Activated T-cell treated with anti-CD3 and anti-CD28 coated beads, Interleukin-2, amount 50 U/mL, for 24 hours (primary cell): ENCODE measurements around the gene PNMA6E.
"Not testable (repeated sequence)": the region's sequence is repeated elsewhere in the genome, so short reads cannot be mapped to it uniquely, and the experiment has no call there.

ENCODE experiments used
- DNase-seq: peaks from one replicate; pipeline ENCODE4 v3.0.0-alpha.2; 2020
- H3K27ac Mint-ChIP-seq: 2 replicates; pipeline ENCODE4 v1.8.0; 2020; ENCODE audit warnings: mild to moderate bottlenecking, mixed read lengths
- H3K27me3 Mint-ChIP-seq: 2 replicates; pipeline ENCODE4 v1.8.0; 2020; ENCODE audit warnings: mixed read lengths
- H3K36me3 Mint-ChIP-seq: 2 replicates; pipeline ENCODE4 v1.8.0; 2020; ENCODE audit warnings: low read depth, mixed read lengths
- H3K4me1 Mint-ChIP-seq: 2 replicates; pipeline ENCODE4 v1.8.0; 2020; ENCODE audit warnings: low read depth, mixed read lengths
- H3K4me3 Mint-ChIP-seq: 2 replicates; pipeline ENCODE4 v1.8.0; 2020; ENCODE audit warnings: mild to moderate bottlenecking, moderate library complexity, mixed read lengths
- H3K9me3 Mint-ChIP-seq: 2 replicates; pipeline ENCODE4 v1.8.0; 2020; ENCODE audit warnings: mixed read lengths

The PNMA6E gene

DNA sequence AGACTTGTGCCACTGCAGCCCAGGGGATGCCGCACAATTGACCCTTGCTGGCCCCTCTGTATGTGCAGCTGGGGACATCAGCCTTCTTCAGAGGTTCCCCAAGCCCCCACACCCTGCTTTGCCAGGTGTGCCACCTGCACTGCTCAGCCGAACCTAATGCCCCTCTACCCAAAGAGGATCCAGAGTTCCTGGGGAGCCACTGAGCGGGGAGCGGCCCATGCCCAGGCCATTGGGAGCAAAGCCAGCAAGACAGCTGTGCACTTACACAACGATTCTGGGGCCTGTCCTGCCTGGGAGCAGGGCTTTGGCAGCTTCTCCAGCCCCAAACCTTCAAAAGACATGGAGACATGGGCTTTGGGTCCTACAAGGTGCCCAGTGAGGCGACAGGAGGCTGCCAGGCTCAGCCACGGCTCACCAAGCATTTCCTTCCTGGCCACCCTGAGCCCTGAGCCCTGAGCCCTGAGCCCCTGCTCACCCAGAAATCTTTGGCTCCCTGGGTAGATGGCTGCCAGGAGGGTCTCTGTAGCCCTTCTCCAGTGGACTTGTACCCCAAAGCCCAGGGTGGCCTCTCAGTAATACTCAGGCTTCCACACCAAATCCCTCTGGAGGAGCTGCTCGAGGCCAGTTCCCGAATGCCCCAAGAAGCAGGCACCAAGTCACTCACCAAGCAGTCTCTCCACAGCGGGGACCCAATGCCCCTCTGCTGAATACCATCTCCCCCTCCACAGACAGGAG is 13.0 kb downstream of the PNMA6E start:
- Mint-ChIP-seq H3K27ac (no peak overlapping the region), H3K4me1 (no peaks in the 10 kb centered on the region), H3K36me3 (no peaks in the 10 kb centered on the region), H3K27me3 (peaks cover 2% of the 10 kb centered on the region), H3K4me3 (no peak overlapping the region), H3K9me3 (no peaks in the 10 kb centered on the region)
- DNase-seq, result no peak

DNA sequence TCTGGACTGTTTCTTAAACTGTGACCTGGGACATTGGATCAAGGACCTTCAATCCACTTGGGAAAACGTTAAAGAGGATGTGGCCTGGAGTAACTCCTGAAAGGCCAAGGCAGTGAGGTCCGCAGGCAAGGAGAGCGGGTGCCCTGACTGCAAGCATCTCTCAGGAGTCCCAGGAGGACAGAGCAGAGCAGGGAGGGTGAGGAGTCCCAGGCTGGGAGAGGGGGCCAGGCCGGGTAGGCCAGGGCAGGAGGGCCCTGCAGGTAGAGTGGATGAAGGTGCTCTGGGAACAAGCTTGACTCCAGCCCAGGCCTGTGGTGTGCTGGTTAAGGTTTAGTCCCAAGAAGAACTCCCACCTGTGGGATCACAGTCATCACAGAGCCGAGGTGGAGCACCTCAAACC is 13.8 kb downstream of the PNMA6E start:
- no peak for DNase-seq
- Mint-ChIP-seq H3K27me3 (peaks cover 2% of the 10 kb centered on the region), H3K36me3 (no peaks in the 10 kb centered on the region), H3K4me1 (no peaks in the 10 kb centered on the region), H3K4me3 (no peak overlapping the region), H3K27ac (no peak overlapping the region), H3K9me3 (no peaks in the 10 kb centered on the region)

DNA sequence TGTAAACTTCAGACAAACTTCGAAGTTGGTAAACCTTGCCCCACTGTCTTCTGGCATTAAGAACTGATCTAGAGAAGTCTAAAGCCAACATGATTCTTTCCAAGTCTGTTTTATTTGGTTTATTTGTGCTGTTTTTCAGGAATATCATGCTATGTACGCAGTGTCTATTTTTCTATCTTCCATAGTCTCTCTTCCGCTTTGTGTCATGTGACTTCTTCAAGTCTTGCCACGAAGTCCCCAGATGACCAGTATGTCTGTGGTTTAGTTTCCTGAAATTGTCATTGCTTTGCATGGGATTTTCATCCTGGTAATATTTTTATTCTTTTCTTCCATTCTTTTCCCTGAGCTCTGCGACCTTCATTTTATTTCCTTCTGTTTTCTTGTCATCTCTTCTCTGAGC is 15.1 kb downstream of the PNMA6E start:
- Mint-ChIP-seq H3K4me3 (no peak overlapping the region), H3K9me3 (no peaks in the 10 kb centered on the region), H3K27ac (no peak overlapping the region), H3K4me1 (no peaks in the 10 kb centered on the region), H3K27me3 (peaks cover 2% of the 10 kb centered on the region), H3K36me3 (no peaks in the 10 kb centered on the region)
- DNase-seq, result no peak

- H3K27ac Mint-ChIP-seq, H3K4me3 Mint-ChIP-seq, H3K27me3 Mint-ChIP-seq, DNase-seq, H3K36me3 Mint-ChIP-seq, H3K9me3 Mint-ChIP-seq, H3K4me1 Mint-ChIP-seq: not testable (repeated sequence)
Observed at GRCh38 chrX:153384973-153385372, 16.2 kb downstream of the PNMA6E start.

DNA sequence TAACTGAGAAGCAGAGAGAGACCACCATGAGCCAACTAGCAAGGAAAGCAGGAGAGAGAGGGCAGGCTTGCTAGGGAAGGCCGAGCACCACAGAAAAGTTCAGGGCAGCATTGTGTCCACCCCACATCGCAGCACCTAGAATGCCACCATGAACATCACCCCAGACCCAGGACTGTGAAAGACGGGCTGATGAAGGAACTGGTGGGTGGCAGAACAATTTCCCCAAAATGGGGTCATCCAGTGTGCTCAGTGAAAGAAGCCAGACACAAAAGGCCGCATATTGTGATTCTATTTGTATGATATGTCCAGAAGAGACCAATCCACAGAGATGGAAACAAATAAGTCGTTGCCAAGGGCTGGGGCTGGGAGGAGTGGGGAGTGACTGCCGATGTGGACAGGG is 16.8 kb downstream of the PNMA6E start:
- Mint-ChIP-seq H3K4me1 (no peaks in the 10 kb centered on the region), H3K9me3 (no peaks in the 10 kb centered on the region), H3K27ac (no peak overlapping the region), H3K4me3 (no peak overlapping the region), H3K27me3 (peaks cover 2% of the 10 kb centered on the region), H3K36me3 (no peaks in the 10 kb centered on the region)
- no peak for DNase-seq

- H3K27me3 Mint-ChIP-seq, result peaks cover 9% of the 10 kb centered on the region
- H3K9me3 Mint-ChIP-seq, result no peaks in the 10 kb centered on the region
- no peaks in the 10 kb centered on the region for H3K4me1 Mint-ChIP-seq
- no peak for DNase-seq
- H3K4me3 Mint-ChIP-seq, result no peak overlapping the region
- no peaks in the 10 kb centered on the region for H3K36me3 Mint-ChIP-seq
- H3K27ac Mint-ChIP-seq, result no peak overlapping the region
Observed at GRCh38 chrX:153382563-153383482, 18.3 kb downstream of the PNMA6E start.

DNA sequence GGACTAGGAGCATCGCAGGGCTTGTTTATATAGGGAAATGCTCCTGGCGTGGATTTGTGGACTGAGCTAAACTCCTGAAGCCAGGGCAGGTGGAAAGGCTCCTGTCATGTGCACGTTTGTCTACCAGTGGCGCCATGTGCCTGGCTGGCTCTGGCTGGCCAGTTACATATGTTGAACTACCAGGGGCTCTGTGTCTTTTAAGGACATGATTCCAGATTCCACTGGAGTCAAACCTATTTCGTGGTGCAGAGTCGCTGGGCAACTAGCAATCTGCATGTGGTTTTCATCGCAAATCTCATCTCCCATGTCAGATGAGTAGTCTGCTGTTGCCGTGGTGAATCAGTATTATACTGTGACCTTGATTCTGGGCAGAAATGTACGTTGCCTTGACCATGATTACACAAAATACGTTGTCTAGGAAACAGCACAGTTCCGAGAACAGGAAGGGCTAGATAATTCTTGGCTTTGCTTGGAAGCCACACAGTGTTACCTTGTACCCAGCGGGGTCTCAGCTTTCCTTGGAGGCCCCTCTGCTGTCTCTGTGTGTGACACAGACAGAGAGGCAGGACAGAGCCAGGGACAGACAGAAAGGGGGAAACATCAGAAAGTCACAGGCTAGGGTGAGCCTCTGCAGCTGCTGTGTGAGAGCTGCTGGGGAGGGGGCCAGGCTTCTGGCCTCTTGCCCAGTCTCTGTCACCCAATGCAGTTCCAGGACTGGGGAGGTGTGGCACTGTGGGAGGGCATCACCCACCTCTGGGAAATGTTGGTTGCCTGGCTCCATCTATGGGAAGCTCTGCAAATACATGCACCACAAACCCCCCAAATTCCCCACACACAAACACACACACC is 19.2 kb downstream of the PNMA6E start:
- Mint-ChIP-seq H3K9me3 (no peaks in the 10 kb centered on the region), H3K36me3 (no peaks in the 10 kb centered on the region), H3K4me1 (no peaks in the 10 kb centered on the region), H3K27me3 (peaks cover 11% of the 10 kb centered on the region), H3K4me3 (no peak overlapping the region), H3K27ac (no peak overlapping the region)
- DNase-seq, result no peak

- peaks cover 15% of the 10 kb centered on the region for H3K27me3 Mint-ChIP-seq
- H3K4me3 Mint-ChIP-seq, result no peak overlapping the region
- no peak for DNase-seq
- H3K9me3 Mint-ChIP-seq, result no peaks in the 10 kb centered on the region
- H3K36me3 Mint-ChIP-seq, result no peaks in the 10 kb centered on the region
- no peaks in the 10 kb centered on the region for H3K4me1 Mint-ChIP-seq
- no peak overlapping the region for H3K27ac Mint-ChIP-seq
Observed at GRCh38 chrX:153380691-153381090, 20.5 kb downstream of the PNMA6E start.

DNA sequence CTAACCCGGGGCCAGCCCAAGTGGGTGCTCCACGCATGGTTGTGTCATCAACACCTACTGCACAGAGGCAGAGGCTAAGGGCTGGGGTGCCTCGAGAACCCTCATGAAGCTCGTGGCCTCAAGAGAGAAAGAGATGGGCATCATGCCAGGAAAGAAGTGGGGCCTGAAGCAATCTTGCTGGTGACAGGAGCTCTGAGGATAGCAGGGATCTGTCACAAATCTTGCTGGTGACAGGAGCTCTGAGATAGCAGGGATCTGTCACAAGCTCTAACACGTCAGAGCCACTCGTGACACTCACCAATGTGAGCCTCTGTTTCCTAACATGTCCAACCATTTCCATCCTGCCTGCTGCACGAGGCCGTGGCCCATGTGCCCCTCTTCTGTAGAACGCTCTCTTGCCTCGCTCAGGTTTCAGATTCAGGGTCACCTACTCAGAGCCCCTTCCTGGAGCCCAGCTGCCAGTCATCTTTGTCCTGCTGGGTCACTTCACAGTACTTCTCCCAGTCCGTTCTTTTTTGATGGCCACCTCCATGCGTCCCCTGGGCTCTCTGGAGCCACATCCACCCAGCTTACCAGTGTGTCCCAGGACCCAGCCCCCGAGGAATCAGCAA is 21.1 kb downstream of the PNMA6E start:
- H3K36me3 Mint-ChIP-seq, result no peaks in the 10 kb centered on the region
- no peaks in the 10 kb centered on the region for H3K4me1 Mint-ChIP-seq
- H3K27ac Mint-ChIP-seq, result no peak overlapping the region
- DNase-seq, result no peak
- no peaks in the 10 kb centered on the region for H3K9me3 Mint-ChIP-seq
- no peak overlapping the region for H3K4me3 Mint-ChIP-seq
- peaks cover 19% of the 10 kb centered on the region for H3K27me3 Mint-ChIP-seq

DNA sequence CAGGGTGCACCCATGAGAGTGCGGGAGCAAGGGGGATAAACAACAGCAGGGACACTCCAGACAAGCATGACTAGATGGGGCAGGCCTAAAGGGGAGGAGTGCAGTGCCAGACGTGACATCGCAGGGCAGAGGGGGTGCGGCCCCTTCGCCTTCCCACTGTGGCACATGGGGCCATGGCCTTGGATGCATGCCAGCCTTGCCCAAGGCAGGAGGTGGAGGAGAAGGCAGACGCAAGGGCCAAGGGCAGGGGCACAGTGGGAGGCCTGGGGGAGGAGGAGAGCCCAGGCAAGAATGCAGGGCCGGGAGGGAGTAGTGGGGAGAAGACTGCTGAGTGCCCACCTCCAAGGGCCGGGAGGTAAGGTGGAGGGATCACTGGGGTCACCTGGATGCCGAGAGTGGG is 21.6 kb downstream of the PNMA6E start:
- no peak overlapping the region for H3K27ac Mint-ChIP-seq
- peaks cover 24% of the 10 kb centered on the region for H3K27me3 Mint-ChIP-seq
- H3K4me3 Mint-ChIP-seq, result no peak overlapping the region
- H3K9me3 Mint-ChIP-seq, result no peaks in the 10 kb centered on the region
- no peak for DNase-seq
- no peaks in the 10 kb centered on the region for H3K4me1 Mint-ChIP-seq
- H3K36me3 Mint-ChIP-seq, result no peaks in the 10 kb centered on the region

DNA sequence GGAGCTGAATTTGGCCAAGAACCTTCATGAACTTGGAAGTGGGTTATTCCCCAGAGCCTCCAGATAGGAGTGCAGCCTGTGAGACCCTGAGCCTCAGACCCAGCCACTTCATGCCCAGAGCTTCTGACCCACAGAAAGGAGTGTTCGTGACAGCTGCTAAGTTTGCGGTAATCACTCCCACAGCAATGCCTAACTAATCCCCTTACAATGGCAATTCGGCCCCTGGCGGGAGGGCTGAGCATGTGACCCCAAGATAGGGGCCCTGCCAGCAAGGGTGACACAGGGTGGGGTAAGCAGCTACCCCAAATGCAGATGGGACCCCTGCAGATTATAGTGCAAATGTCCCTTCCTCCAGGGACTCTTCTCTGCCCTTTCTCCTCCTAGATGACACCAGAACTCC is 22.5 kb downstream of the PNMA6E start:
- no peak for DNase-seq
- no peaks in the 10 kb centered on the region for H3K9me3 Mint-ChIP-seq
- H3K36me3 Mint-ChIP-seq, result no peaks in the 10 kb centered on the region

GRCh38 chrX:153377727-153378126 is 23.4 kb downstream of the PNMA6E start:
- no peaks in the 10 kb centered on the region for H3K4me1 Mint-ChIP-seq
- H3K4me3 Mint-ChIP-seq, result no peak overlapping the region
- DNase-seq, result no peak
- H3K36me3 Mint-ChIP-seq, result no peaks in the 10 kb centered on the region
- H3K9me3 Mint-ChIP-seq, result no peaks in the 10 kb centered on the region
- H3K27ac Mint-ChIP-seq, result no peak overlapping the region
- H3K27me3 Mint-ChIP-seq, result peaks cover 35% of the 10 kb centered on the region

More for the DNA sequence above, 22.5 kb downstream of the PNMA6E start:
- no peak overlapping the region for H3K4me3 Mint-ChIP-seq
- H3K4me1 Mint-ChIP-seq, result no peaks in the 10 kb centered on the region
- H3K27ac Mint-ChIP-seq, result no peak overlapping the region
- peaks cover 28% of the 10 kb centered on the region for H3K27me3 Mint-ChIP-seq

GRCh38 chrX:153375571-153375970 is 25.6 kb downstream of the PNMA6E start:
- H3K27ac Mint-ChIP-seq, result no peak overlapping the region
- no peak for DNase-seq
- no peaks in the 10 kb centered on the region for H3K9me3 Mint-ChIP-seq
- peaks cover 3% of the 10 kb centered on the region for H3K4me1 Mint-ChIP-seq
- H3K4me3 Mint-ChIP-seq, result no peak overlapping the region
- no peaks in the 10 kb centered on the region for H3K36me3 Mint-ChIP-seq
- H3K27me3 Mint-ChIP-seq, result peaks cover 54% of the 10 kb centered on the region

- no peak for DNase-seq
- H3K4me3 Mint-ChIP-seq, result no peak overlapping the region
- H3K27me3 Mint-ChIP-seq, result peaks cover 63% of the 10 kb centered on the region
- H3K4me1 Mint-ChIP-seq, result peaks cover 6% of the 10 kb centered on the region
- H3K9me3 Mint-ChIP-seq, result no peaks in the 10 kb centered on the region
- H3K36me3 Mint-ChIP-seq, result no peaks in the 10 kb centered on the region
- H3K27ac Mint-ChIP-seq, result no peak overlapping the region
Observed at GRCh38 chrX:153374426-153374825, 26.7 kb downstream of the PNMA6E start.
